Neural progenitor cell (in vitro differentiated cells): ENCODE measurements around the gene CEP104. TPM values are rescaled to one million over a fixed set of nuclear protein-coding genes. Genes with fewer than 3 reads are reported as not detected.

Source experiments
- DNase-seq: peaks from one replicate; pipeline ENCODE4 v3.0.0-alpha.2; 2016; ENCODE audit warnings: low spot score
- H2AFZ ChIP-seq: fragments of 200-600 bp; sonication (generic); replicated peaks from 2 replicates; pipeline ENCODE4 v1.6.1; 2016; ENCODE audit warnings: antibody characterized with exemption
- H3F3A ChIP-seq: fragments of 200-600 bp; sonication (generic); 2 replicates; pipeline ENCODE4 v1.6.1; 2016; ENCODE audit warnings: antibody characterized with exemption, low read depth
- H3K27ac ChIP-seq: fragments of 200-600 bp; sonication (generic); 2 replicates; pipeline ENCODE4 v1.5.1; 2016; ENCODE audit warnings: mild to moderate bottlenecking
- H3K27me3 ChIP-seq: fragments of 200-600 bp; sonication (generic); 2 replicates; pipeline ENCODE4 v1.6.1; 2016; ENCODE audit warnings: mild to moderate bottlenecking, moderate library complexity
- H3K36me3 ChIP-seq: fragments of 200-600 bp; sonication (generic); 2 replicates; pipeline ENCODE4 v1.5.1; 2016
- H3K4me1 ChIP-seq: fragments of 200-600 bp; sonication (generic); 2 replicates; pipeline ENCODE4 v1.6.1; 2016; ENCODE audit warnings: mixed run types
- H3K4me2 ChIP-seq: fragments of 200-600 bp; sonication (generic); 2 replicates; pipeline ENCODE4 v1.6.1; 2016
- H3K4me3 ChIP-seq: fragments of 200-600 bp; sonication (generic); 2 replicates; pipeline ENCODE4 v1.5.1; 2016
- H3K79me2 ChIP-seq: fragments of 200-600 bp; sonication (generic); 2 replicates; pipeline ENCODE4 v1.6.1; 2016; ENCODE audit warnings: low read depth
- H3K9ac ChIP-seq: fragments of 200-600 bp; sonication (generic); 2 replicates; pipeline ENCODE4 v1.6.1; 2016
- H3K9me3 ChIP-seq: fragments of 200-600 bp; sonication (generic); 2 replicates; pipeline ENCODE4 v1.5.1; 2016; ENCODE audit warnings: low read depth
- H4K20me1 ChIP-seq: fragments of 200-600 bp; sonication (generic); 2 replicates; pipeline ENCODE4 v1.6.1; 2016; ENCODE audit warnings: low read depth
- H3K27ac Mint-ChIP-seq: 3 replicates; pipeline ENCODE4 v1.8.0; 2021; ENCODE audit warnings: mixed read lengths
- H3K27me3 Mint-ChIP-seq: 2 replicates; pipeline ENCODE4 v1.8.0; 2022; ENCODE audit warnings: low read depth, mild to moderate bottlenecking, inconsistent platforms, moderate library complexity, mixed read lengths; ENCODE audit not compliant: insufficient read depth
- H3K36me3 Mint-ChIP-seq: 3 replicates; pipeline ENCODE4 v1.8.0; 2021; ENCODE audit warnings: mixed read lengths
- H3K4me1 Mint-ChIP-seq: 3 replicates; pipeline ENCODE4 v1.8.0; 2021; ENCODE audit warnings: mixed read lengths
- H3K4me3 Mint-ChIP-seq: 3 replicates; pipeline ENCODE4 v1.8.0; 2021; ENCODE audit warnings: mild to moderate bottlenecking, moderate library complexity, mixed read lengths
- H3K9me3 Mint-ChIP-seq: 3 replicates; pipeline ENCODE4 v1.8.0; 2020; ENCODE audit warnings: mixed read lengths
- CTCF ChIP-seq: fragments of 200-600 bp; sonication (generic); IDR thresholded peaks from 2 replicates; pipeline ENCODE4 v1.5.1; 2017; ENCODE audit warnings: antibody characterized with exemption, mild to moderate bottlenecking
- EZH2 ChIP-seq: fragments of 200-600 bp; sonication (generic); IDR thresholded peaks from 2 replicates; pipeline ENCODE4 v1.6.1; 2017; ENCODE audit warnings: antibody characterized with exemption, mild to moderate bottlenecking, moderate library complexity
- EZH2phosphoT487 ChIP-seq: fragments of 200-600 bp; sonication (generic); IDR thresholded peaks from 2 replicates; pipeline ENCODE4 v1.6.1; 2017; ENCODE audit warnings: antibody characterized with exemption
- total RNA-seq: library from RNA; depleted of rRNA; stranded (reverse); fragments of >200 nt; gene quantifications from 2 replicates; pipeline ENCODE4 v1.2.3, GENCODE V29; 2015; ENCODE audit warnings: low replicate concordance

Gene CEP104
- total RNA-seq, result 12.9 and 13.2 TPM in 2 replicates

GRCh38 chr1:3856923-3857790, at the start of gene CEP104, which contains the start of gene DFFB:
TSS of gene CEP104 (minus strand) at chr1:3857211. CDS start at chr1:3852407, 4,804 bp downstream.
TSS of gene DFFB (plus strand) at chr1:3857476. CDS start at chr1:3857604, 128 bp downstream.
- no peak within 1 kb of the TSS for H3K27ac ChIP-seq
- H3K9me3 ChIP-seq, result no peaks in the 10 kb centered on the region
- peaks cover 7% of the 10 kb centered on the region for H3F3A ChIP-seq
- Mint-ChIP-seq H3K27me3 (peaks cover 10% of the 10 kb centered on the region), H3K36me3 (peaks cover 2% of the 10 kb centered on the region), H3K4me1 (peaks cover 14% of the 10 kb centered on the region), H3K9me3 (no peaks in the 10 kb centered on the region), H3K27ac (peak within 1 kb of the TSS; percentile 60), H3K4me3 (peak within 1 kb of the TSS; percentile 97)
- peaks cover 17% of the 10 kb centered on the region for H4K20me1 ChIP-seq
- H3K79me2 ChIP-seq, result peaks cover 25% of the 10 kb centered on the region
- H2AFZ ChIP-seq, result peak within 1 kb of the TSS; percentile 77
- H3K27me3 ChIP-seq, result peaks cover 19% of the 10 kb centered on the region
- H3K4me3 ChIP-seq, result peak within 1 kb of the TSS; percentile 75
- peak; percentile 36 for TF ChIP-seq EZH2
- TF ChIP-seq EZH2phosphoT487, result no peak
- TF ChIP-seq CTCF, result peak; percentile 29
- H3K4me2 ChIP-seq, result peak within 1 kb of the TSS; percentile 85
- H3K36me3 ChIP-seq, result no peaks in the 10 kb centered on the region
- DNase-seq, result peak; percentile 97
- peak within 1 kb of the TSS; percentile 57 for H3K9ac ChIP-seq
- peaks cover 15% of the 10 kb centered on the region for H3K4me1 ChIP-seq

GRCh38 chr1:3906672-3907020, 49.6 kb upstream of the CEP104 start:
- no peaks in the 10 kb centered on the region for H3K9me3 Mint-ChIP-seq
- Histone ChIP-seq H3K79me2 (no peaks in the 10 kb centered on the region), H3K4me1 (peaks cover 19% of the 10 kb centered on the region), H3K27ac (no peak overlapping the region), H3K4me3 (no peak overlapping the region), H3K9ac (no peak overlapping the region), H2AFZ (no peak overlapping the region), H3K36me3 (no peaks in the 10 kb centered on the region), H3K4me2 (no peak overlapping the region), H3K9me3 (no peaks in the 10 kb centered on the region), H4K20me1 (no peaks in the 10 kb centered on the region), H3F3A (no peaks in the 10 kb centered on the region), H3K27me3 (no peaks in the 10 kb centered on the region)
- no peak overlapping the region for H3K27ac Mint-ChIP-seq
- no peak for DNase-seq
- no peak overlapping the region for H3K4me3 Mint-ChIP-seq
- TF ChIP-seq EZH2phosphoT487 (no peak), CTCF (no peak), EZH2 (no peak)
- H3K36me3 Mint-ChIP-seq, result no peaks in the 10 kb centered on the region
- peaks cover 21% of the 10 kb centered on the region for H3K27me3 Mint-ChIP-seq
- peaks cover 69% of the 10 kb centered on the region for H3K4me1 Mint-ChIP-seq

GRCh38 chr1:3905953-3906671, 49.1 kb upstream of the CEP104 start:
- no peaks in the 10 kb centered on the region for H3K79me2 ChIP-seq
- H3K4me2 ChIP-seq, result no peak overlapping the region
- TF ChIP-seq EZH2phosphoT487 (no peak), EZH2 (no peak)
- H3K27me3 ChIP-seq, result no peaks in the 10 kb centered on the region
- no peak overlapping the region for H2AFZ ChIP-seq
- no peak overlapping the region for H3K4me3 ChIP-seq
- Mint-ChIP-seq H3K9me3 (no peaks in the 10 kb centered on the region), H3K36me3 (no peaks in the 10 kb centered on the region), H3K4me3 (no peak overlapping the region), H3K27ac (no peak overlapping the region), H3K27me3 (peaks cover 21% of the 10 kb centered on the region), H3K4me1 (peaks cover 65% of the 10 kb centered on the region)
- H3K9ac ChIP-seq, result no peak overlapping the region
- no peak overlapping the region for H3K27ac ChIP-seq
- no peaks in the 10 kb centered on the region for H4K20me1 ChIP-seq
- DNase-seq, result no peak
- H3K4me1 ChIP-seq, result peaks cover 15% of the 10 kb centered on the region
- H3K9me3 ChIP-seq, result no peaks in the 10 kb centered on the region
- H3K36me3 ChIP-seq, result no peaks in the 10 kb centered on the region
- H3F3A ChIP-seq, result peaks cover under 1% of the 10 kb centered on the region
